K562 (cell line): ENCODE results near the gene ACADVL. TPM values are rescaled to one million over a fixed set of nuclear protein-coding genes. Genes with fewer than 3 reads are reported as not detected.

Experiments
- ATAC-seq: fragments of 200-7000 bp; cut with Tn5 transposase; 3 replicates; pipeline ENCODE4 v1.9.1; 2020; ENCODE audit warnings: moderate library complexity
- BruUV-seq: library from RNA; stranded (reverse); fragments of 400-500 nt; replicated peaks from 2 replicates; lab custom pipeline; 2021; lab: Mats Ljungman, UMichigan
- CTCF ChIA-PET: fragments of 300-600 bp; formaldehyde crosslinking; extraction: SDS; loops from one replicate; lab custom pipeline; 2021; ENCODE audit warnings: low intra/inter-chr PET ratio; lab: Yijun Ruan, JAX
- POLR2A ChIA-PET: fragments of 300-600, 350-650 bp; sonication (Branson Sonifier 250); formaldehyde crosslinking; extraction: SDS; loops from one replicate; lab custom pipeline; 2021; ENCODE audit warnings: antibody characterized with exemption, inconsistent platforms; lab: Yijun Ruan, JAX
- DNase-seq, 4 experiments: peaks; one replicate each; pipeline versions ENCODE4 v3.0.0 to v3.0.0-alpha.2; 2011 to 2018; ENCODE audit warnings: low spot score in 3 of 4, mixed read lengths in 3 of 4; ENCODE audit errors: extremely low read depth in 1 of 4
- FAIRE-seq: peaks from 2 replicates; lab custom pipeline; 2011; peaks lifted over from hg19 to GRCh38; lab: Jason Lieb, UNC
- H2AFZ ChIP-seq: 2 replicates; pipeline ENCODE4 v1.6.0; 2011; ENCODE audit warnings: low read depth, low read length, control low read depth, inconsistent platforms
- H3K27ac ChIP-seq: fragments of 200-600 bp; 3 replicates; pipeline ENCODE4 v1.8.0; 2011; ENCODE audit warnings: low read depth, mild to moderate bottlenecking, control low read depth, inconsistent platforms, low read length, moderate library complexity, mixed read lengths; ENCODE audit errors: extremely low read depth
- H3K27me3 ChIP-seq, 2 experiments: fragments of 300-600 bp in 1 of 2; 2 replicates in 1 of 2; 3 replicates in 1 of 2; pipeline versions ENCODE4 v1.6.0 to v1.8.0; 2011; ENCODE audit warnings: inconsistent platforms in 2 of 2, low read length in 2 of 2, mild to moderate bottlenecking in 1 of 2, mixed read lengths in 1 of 2, moderate library complexity in 1 of 2; ENCODE audit not compliant: control insufficient read depth in 2 of 2, insufficient read depth in 2 of 2
- H3K36me3 ChIP-seq: fragments of 300-600 bp; 3 replicates; pipeline ENCODE4 v1.8.0; 2011; ENCODE audit warnings: mild to moderate bottlenecking, low read length, inconsistent platforms; ENCODE audit not compliant: control insufficient read depth, insufficient read depth
- H3K4me1 ChIP-seq, 2 experiments: fragments of 200-600 bp in 1 of 2; replicated peaks in 1 of 2; 2 replicates in 1 of 2; 3 replicates in 1 of 2; pipeline versions ENCODE4 v1.5.1 to v1.8.0; 2011; ENCODE audit warnings: inconsistent platforms in 2 of 2, low read length in 2 of 2, mild to moderate bottlenecking in 1 of 2, mixed read lengths in 1 of 2, moderate library complexity in 1 of 2; ENCODE audit not compliant: control insufficient read depth in 2 of 2, insufficient read depth in 2 of 2
- H3K4me2 ChIP-seq: 2 replicates; pipeline ENCODE4 v1.6.1; 2011; ENCODE audit warnings: low read length, control low read depth, inconsistent platforms, mixed read lengths; ENCODE audit not compliant: insufficient read depth
- H3K4me3 ChIP-seq: fragments of 200-600 bp; sonication (generic), shearing (Covaris generic); 2 replicates; pipeline ENCODE4 v1.5.1; 2016; ENCODE audit warnings: control low read depth, inconsistent platforms
- H3K79me2 ChIP-seq: fragments of 200-600 bp; 3 replicates; pipeline ENCODE4 v1.8.0; 2011; ENCODE audit warnings: low read length, inconsistent platforms; ENCODE audit not compliant: control insufficient read depth, insufficient read depth
- H3K9ac ChIP-seq, 2 experiments: 2 replicates each; pipeline versions ENCODE4 v1.6.0 to v1.6.1; 2011; ENCODE audit warnings: low read depth in 2 of 2, low read length in 2 of 2, control low read depth in 1 of 2, inconsistent platforms in 1 of 2, mild to moderate bottlenecking in 1 of 2, mixed read lengths in 1 of 2; ENCODE audit not compliant: insufficient read depth in 1 of 2
- H3K9me1 ChIP-seq: one replicate; pipeline ENCODE4 v1.6.0; 2011; ENCODE audit warnings: inconsistent platforms, mild to moderate bottlenecking, low read length, moderate library complexity; ENCODE audit not compliant: control insufficient read depth, insufficient read depth
- H3K9me3 ChIP-seq: replicated peaks from 2 replicates; pipeline ENCODE4 v1.5.1; 2011; ENCODE audit warnings: low read depth, low read length, inconsistent platforms; ENCODE audit not compliant: control insufficient read depth, insufficient read depth
- H4K20me1 ChIP-seq: replicated peaks from 2 replicates; pipeline ENCODE4 v1.6.1; 2011; ENCODE audit warnings: low read length, inconsistent platforms, mixed read lengths; ENCODE audit not compliant: control insufficient read depth, insufficient read depth
- BCOR ChIP-seq: fragments of 450-650 bp; IDR thresholded peaks from 2 replicates; pipeline ENCODE4 v1.6.1; 2016
- CBX3 ChIP-seq, 2 experiments: IDR thresholded peaks; 1 replicate in 1 of 2; 2 replicates in 1 of 2; pipeline ENCODE4 v1.6.1; 2012; ENCODE audit warnings: inconsistent platforms in 2 of 2, low read length in 2 of 2, borderline replicate concordance in 1 of 2, control low read depth in 1 of 2
- ESRRA ChIP-seq: fragments of 450-650 bp; IDR thresholded peaks from 2 replicates; pipeline ENCODE4 v1.6.1; 2014; ENCODE audit warnings: low read depth, mild to moderate bottlenecking, moderate library complexity, borderline replicate concordance
- KDM1A ChIP-seq, 2 experiments: fragments of 450-650 bp; IDR thresholded peaks; 2 replicates each; pipeline ENCODE4 v1.6.1; 2016; ENCODE audit warnings: mild to moderate bottlenecking in 2 of 2
- MCM7 ChIP-seq, 2 experiments: fragments of 450-650 bp; IDR thresholded peaks; 2 replicates each; pipeline ENCODE4 v1.6.1; 2016 to 2018
- NBN ChIP-seq: fragments of 450-650 bp; IDR thresholded peaks from 2 replicates; pipeline ENCODE4 v1.6.1; 2016; ENCODE audit warnings: low read depth, mild to moderate bottlenecking
- RAD21 ChIP-seq, 2 experiments: fragments of 250-450 bp in 1 of 2; fragments of 450-650 bp in 1 of 2; sonication (Bioruptor Pico) in 1 of 2; formaldehyde crosslinking in 1 of 2; IDR thresholded peaks in 1 of 2; conservative IDR thresholded peaks in 1 of 2; 2 replicates each; pipeline versions ENCODE4 v1.4.0 to v1.8.0; 2020 to 2022; ENCODE audit warnings: mild to moderate bottlenecking in 2 of 2, moderate library complexity in 1 of 2
- RBM25 ChIP-seq: fragments of 200-400 bp; formaldehyde crosslinking; IDR thresholded peaks from 2 replicates; pipeline ENCODE4 v1.6.1; 2018; ENCODE audit warnings: low read length, low read depth, moderate library complexity; ENCODE audit not compliant: severe bottlenecking
- RCOR1 ChIP-seq, 2 experiments: IDR thresholded peaks; 2 replicates each; pipeline ENCODE4 v1.6.1; 2012; ENCODE audit warnings: low read depth in 2 of 2, low read length in 2 of 2, borderline replicate concordance in 1 of 2, improper control_type of control experiment in 1 of 2
- SMC3 ChIP-seq: conservative IDR thresholded peaks from 2 replicates; pipeline ENCODE4 v1.6.1; 2011; ENCODE audit warnings: low read depth, low read length, improper control_type of control experiment; ENCODE audit not compliant: insufficient read depth
- ZC3H4 ChIP-seq: sonication (generic); formaldehyde crosslinking; IDR thresholded peaks from 2 replicates; pipeline ENCODE4 v1.9.0; 2021; ENCODE audit warnings: missing genetic modification reagents, borderline replicate concordance
- ZNF197 ChIP-seq: fragments of 200-800 bp; sonication (Bioruptor generic); IDR thresholded peaks from 2 replicates; pipeline ENCODE4 v1.6.1; 2016; ENCODE audit warnings: low read depth, missing genetic modification characterization, missing compliant biosample characterization
- WGBS: fragments of 100-300 bp; shearing (Covaris generic); methylation state at CpG from one replicate; pipeline ENCODE4 v1.1.6; 2016; ENCODE audit warnings: low coverage, mixed read lengths; ENCODE audit not compliant: insufficient coverage; ENCODE audit errors: missing lambda C conversion rate; 5-methylcytosine and 5-hydroxymethylcytosine counted together
- in situ Hi-C: fragments of 300-500 bp; cut with MboI; formaldehyde crosslinking; loops from 4 replicates; pipeline ENCODE4 v1.15.0; 2018; ENCODE audit warnings: inconsistent platforms, mixed read lengths
- intact Hi-C: fragments of 100-400 bp; cut with micrococcal nuclease; formaldehyde crosslinking; loops from 2 replicates; pipeline ENCODE4 v1.14.2; 2022
- polyA plus RNA-seq, 8 experiments: library from polyadenylated mRNA; depleted of rRNA in 4 of 8; stranded (reverse) in 5 of 8; unstranded in 3 of 8; fragments of >200 nt; fragmentation: Nextera tagmentation in 2 of 8; fragmentation: Illumina TruSeq in 1 of 8; extraction: Ambion mirVana in 2 of 8; extraction: Trizol in 1 of 8; gene quantifications; 2 replicates each; pipeline versions ENCODE4 v1.2.1 to v1.2.3, GENCODE V29; 2011 to 2014; ENCODE audit warnings: inconsistent platforms in 1 of 8, missing spikeins in 1 of 8
- total RNA-seq, 7 experiments: library from RNA; depleted of rRNA in 6 of 7; stranded (reverse); fragments of >200 nt in 6 of 7; fragmentation: Illumina TruSeq in 2 of 7; extraction: Trizol in 2 of 7; gene quantifications; 2 replicates each; pipeline versions ENCODE4 v1.2.1 to v1.2.3, GENCODE V29; 2011 to 2021; ENCODE audit warnings: low replicate concordance in 1 of 7
- TF ChIP-seq, protein P1 (sequence below), 2 experiments: fragments of 450-650 bp in 1 of 2; IDR thresholded peaks; 2 replicates each; pipeline ENCODE4 v1.6.1; 2011 to 2017; ENCODE audit warnings: low read depth in 2 of 2, antibody characterized with exemption in 1 of 2, borderline replicate concordance in 1 of 2, low read length in 1 of 2, mild to moderate bottlenecking in 1 of 2, mixed read lengths in 1 of 2; ENCODE audit not compliant: control insufficient read depth in 1 of 2
- TF ChIP-seq, protein P2 (sequence below), 3 experiments: IDR thresholded peaks in 2 of 3; conservative IDR thresholded peaks in 1 of 3; 2 replicates each; pipeline ENCODE4 v1.5.1; 2011 to 2012; ENCODE audit warnings: low read length in 3 of 3, mild to moderate bottlenecking in 3 of 3, control low read depth in 2 of 3, improper control_type of control experiment in 1 of 3, inconsistent platforms in 1 of 3, low read depth in 1 of 3, mixed read lengths in 1 of 3, moderate library complexity in 1 of 3; ENCODE audit not compliant: insufficient read depth in 2 of 3

ACADVL gene
- total and polyA plus RNA-seq, 9 of the 15 experiments (the other 6 are each of a cell fraction or from before 2014, with no cell fraction given), result 25.5 to 449 (median 214) TPM

- TF ChIP-seq, protein P1, sequence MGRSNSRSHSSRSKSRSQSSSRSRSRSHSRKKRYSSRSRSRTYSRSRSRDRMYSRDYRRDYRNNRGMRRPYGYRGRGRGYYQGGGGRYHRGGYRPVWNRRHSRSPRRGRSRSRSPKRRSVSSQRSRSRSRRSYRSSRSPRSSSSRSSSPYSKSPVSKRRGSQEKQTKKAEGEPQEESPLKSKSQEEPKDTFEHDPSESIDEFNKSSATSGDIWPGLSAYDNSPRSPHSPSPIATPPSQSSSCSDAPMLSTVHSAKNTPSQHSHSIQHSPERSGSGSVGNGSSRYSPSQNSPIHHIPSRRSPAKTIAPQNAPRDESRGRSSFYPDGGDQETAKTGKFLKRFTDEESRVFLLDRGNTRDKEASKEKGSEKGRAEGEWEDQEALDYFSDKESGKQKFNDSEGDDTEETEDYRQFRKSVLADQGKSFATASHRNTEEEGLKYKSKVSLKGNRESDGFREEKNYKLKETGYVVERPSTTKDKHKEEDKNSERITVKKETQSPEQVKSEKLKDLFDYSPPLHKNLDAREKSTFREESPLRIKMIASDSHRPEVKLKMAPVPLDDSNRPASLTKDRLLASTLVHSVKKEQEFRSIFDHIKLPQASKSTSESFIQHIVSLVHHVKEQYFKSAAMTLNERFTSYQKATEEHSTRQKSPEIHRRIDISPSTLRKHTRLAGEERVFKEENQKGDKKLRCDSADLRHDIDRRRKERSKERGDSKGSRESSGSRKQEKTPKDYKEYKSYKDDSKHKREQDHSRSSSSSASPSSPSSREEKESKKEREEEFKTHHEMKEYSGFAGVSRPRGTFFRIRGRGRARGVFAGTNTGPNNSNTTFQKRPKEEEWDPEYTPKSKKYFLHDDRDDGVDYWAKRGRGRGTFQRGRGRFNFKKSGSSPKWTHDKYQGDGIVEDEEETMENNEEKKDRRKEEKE (IDR thresholded peaks at IDR 0.05; ENCODE audit: borderline replicate concordance in 1 of 2, control insufficient read depth in 1 of 2, low read depth in 2 of 2, low read length in 1 of 2), result no peak
These were observed 35.1 kb upstream of the ACADVL start (continued) for GRCh38 chr17:7184647-7185046.

DNA sequence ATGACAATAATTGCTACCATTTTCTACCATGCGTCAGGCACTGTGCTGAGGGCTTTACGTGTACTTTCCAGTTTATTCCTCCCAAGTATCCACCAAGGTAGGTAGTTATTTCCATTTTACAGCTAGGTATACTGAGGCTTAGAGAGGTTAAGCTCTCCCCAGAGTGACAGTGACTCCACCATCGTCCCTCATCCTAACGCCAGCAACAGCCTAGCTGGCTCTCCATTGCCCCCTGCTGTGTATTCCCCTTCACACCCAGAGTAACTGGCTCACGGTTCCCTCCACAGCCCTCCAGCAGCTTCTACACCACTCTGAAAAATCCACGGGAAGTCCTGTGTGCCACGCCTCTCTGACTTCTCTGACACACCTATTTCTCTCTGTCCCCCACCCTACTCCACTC lies 33.5 kb upstream of the ACADVL start:
- peak; percentile 88 for ATAC-seq
- H3K9ac ChIP-seq, result no peak overlapping the region
- H3K36me3 ChIP-seq, result peaks cover 4% of the 10 kb centered on the region; the same call in 1 of the 3 replicates
- no peaks in the 10 kb centered on the region for H4K20me1 ChIP-seq
- TF ChIP-seq RAD21 (CRISPR knock-in tag; conservative IDR thresholded peaks at IDR 0.05 in 1 of 2, IDR thresholded peaks at IDR 0.05 in 1 of 2) (peak in 1 of 2 experiments; percentile 22; a peak in 1 of 4 replicates), MCM7 (IDR thresholded peaks at IDR 0.05) (no peak), SMC3 (0 out of 2 replicates have a peak, but pooled peaks have one; percentile 11), ZNF197 (CRISPR knock-in tag) (no peak), NBN (no peak), RCOR1 (IDR thresholded peaks at IDR 0.05; ENCODE audit: borderline replicate concordance in 1 of 2, low read depth in 2 of 2, low read length in 2 of 2) (peak in 1 of 2 experiments; percentile 47; a peak in 1 of 4 replicates), BCOR (peak; percentile 49; the same call in 1 of the 2 replicates), ZC3H4 (CRISPR knock-in tag) (no peak), RBM25 (peak; percentile 88), ESRRA (peak; percentile 91), KDM1A (IDR thresholded peaks at IDR 0.05) (peak; percentile 25 to 36; a peak in 2 of 4 replicates), CBX3 (IDR thresholded peaks at IDR 0.05; ENCODE audit: borderline replicate concordance in 1 of 2, low read length in 2 of 2) (0 out of 3 replicates have a peak, but pooled peaks of 1 of the 2 experiments have one; percentile 22)
- TF ChIP-seq, protein P2, sequence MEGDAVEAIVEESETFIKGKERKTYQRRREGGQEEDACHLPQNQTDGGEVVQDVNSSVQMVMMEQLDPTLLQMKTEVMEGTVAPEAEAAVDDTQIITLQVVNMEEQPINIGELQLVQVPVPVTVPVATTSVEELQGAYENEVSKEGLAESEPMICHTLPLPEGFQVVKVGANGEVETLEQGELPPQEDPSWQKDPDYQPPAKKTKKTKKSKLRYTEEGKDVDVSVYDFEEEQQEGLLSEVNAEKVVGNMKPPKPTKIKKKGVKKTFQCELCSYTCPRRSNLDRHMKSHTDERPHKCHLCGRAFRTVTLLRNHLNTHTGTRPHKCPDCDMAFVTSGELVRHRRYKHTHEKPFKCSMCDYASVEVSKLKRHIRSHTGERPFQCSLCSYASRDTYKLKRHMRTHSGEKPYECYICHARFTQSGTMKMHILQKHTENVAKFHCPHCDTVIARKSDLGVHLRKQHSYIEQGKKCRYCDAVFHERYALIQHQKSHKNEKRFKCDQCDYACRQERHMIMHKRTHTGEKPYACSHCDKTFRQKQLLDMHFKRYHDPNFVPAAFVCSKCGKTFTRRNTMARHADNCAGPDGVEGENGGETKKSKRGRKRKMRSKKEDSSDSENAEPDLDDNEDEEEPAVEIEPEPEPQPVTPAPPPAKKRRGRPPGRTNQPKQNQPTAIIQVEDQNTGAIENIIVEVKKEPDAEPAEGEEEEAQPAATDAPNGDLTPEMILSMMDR (IDR thresholded peaks at IDR 0.05 in 2 of 3, conservative IDR thresholded peaks at IDR 0.05 in 1 of 3; ENCODE audit: insufficient read depth in 2 of 3, low read depth in 1 of 3, low read length in 3 of 3), result peak; percentile 47 to 52 (median 48)
- in situ Hi-C loops (no loop called here), intact Hi-C loops (no loop called here)
- peak; percentile 62 for FAIRE-seq
- H3K4me1 ChIP-seq, result peaks cover 3 to 6% of the 10 kb centered on the region in 2 experiments; a peak in 2 of 5 replicates
- WGBS, result 26% methylated on average over 6 of the region's 7 CpGs
- no peak overlapping the region for H3K27ac ChIP-seq
- CTCF ChIA-PET, result no interaction called here
- no peaks in the 10 kb centered on the region for H3K79me2 ChIP-seq
- BruUV-seq, result no TSS peak
- H3K4me3 ChIP-seq, result no peak overlapping the region
- peak; percentile 39 to 57 (median 48) for DNase-seq
- POLR2A ChIA-PET, result no interaction called here
- no peak overlapping the region for H2AFZ ChIP-seq
- no peaks in the 10 kb centered on the region for H3K27me3 ChIP-seq
- no peak overlapping the region for H3K4me2 ChIP-seq
- H3K9me3 ChIP-seq, result no peaks in the 10 kb centered on the region
- no peaks in the 10 kb centered on the region for H3K9me1 ChIP-seq
